ENCODE results near the gene MAPT.

MAPT gene

DNA sequence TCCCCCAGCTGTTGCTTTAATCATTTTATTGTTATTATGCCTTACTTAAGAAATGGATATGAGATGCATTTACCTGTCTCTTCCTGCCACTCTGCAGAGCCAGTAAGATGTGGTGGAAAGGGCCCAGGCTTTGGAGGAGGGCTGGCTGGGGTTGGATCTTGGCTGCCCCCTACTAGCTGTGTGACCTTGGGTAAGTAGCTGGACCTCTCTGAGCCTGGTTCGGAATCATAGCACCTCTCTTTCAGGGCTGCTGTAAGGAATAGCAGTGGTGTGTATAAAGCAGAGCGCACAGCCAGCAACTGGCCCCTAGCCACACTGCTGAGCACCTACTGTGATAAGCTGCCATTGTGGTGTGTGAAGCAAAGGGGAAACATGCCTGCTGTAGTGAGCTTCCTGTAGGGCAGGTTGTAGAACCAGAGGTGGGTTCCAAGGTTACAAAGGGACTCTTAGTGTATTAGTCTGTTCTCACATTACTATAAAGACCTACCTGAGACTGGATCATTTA lies 23.9 kb downstream of the MAPT start:
- Histone ChIP-seq H3K27ac (ENCODE audit: low read length) (no peak overlapping the region), H3K4me3 (ENCODE audit: low read length) (no peak overlapping the region), H3K9ac (ENCODE audit: low read length) (no peak overlapping the region), H3K36me3 (ENCODE audit: control insufficient read depth, low read depth, low read length) (no peaks in the 10 kb centered on the region), H3K4me1 (ENCODE audit: control insufficient read depth, low read depth, low read length) (no peaks in the 10 kb centered on the region), H3K9me3 (ENCODE audit: control insufficient read depth, low read depth, low read length) (no peaks in the 10 kb centered on the region), H3K27me3 (ENCODE audit: control insufficient read depth, insufficient read depth, low read length) (no peaks in the 10 kb centered on the region)

DNA sequence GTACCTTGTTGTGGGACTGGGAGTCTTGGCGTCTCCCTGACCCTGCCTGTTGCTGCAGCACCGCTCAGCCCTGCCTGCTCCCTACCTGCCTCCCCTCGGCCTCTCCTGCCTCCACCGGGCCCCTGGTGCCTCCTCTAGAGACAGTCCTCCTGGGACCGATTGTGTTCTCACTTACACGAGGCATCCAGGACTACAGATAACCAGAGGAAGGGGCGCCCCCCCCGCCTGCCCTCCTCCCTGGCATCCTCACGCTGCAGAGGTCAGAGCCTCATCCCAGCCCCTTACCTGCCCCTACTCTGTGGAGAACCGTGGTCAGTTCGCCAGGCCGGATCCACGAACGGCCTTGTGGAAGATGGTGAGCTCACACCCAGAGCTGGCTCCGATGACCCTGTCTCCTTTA lies 24.8 kb downstream of the MAPT start:
- Histone ChIP-seq H3K27me3 (ENCODE audit: control insufficient read depth, insufficient read depth, low read length) (no peaks in the 10 kb centered on the region), H3K4me3 (ENCODE audit: low read length) (no peak overlapping the region), H3K9ac (ENCODE audit: low read length) (no peak overlapping the region), H3K36me3 (ENCODE audit: control insufficient read depth, low read depth, low read length) (no peaks in the 10 kb centered on the region), H3K27ac (ENCODE audit: low read length) (no peak overlapping the region), H3K4me1 (ENCODE audit: control insufficient read depth, low read depth, low read length) (no peaks in the 10 kb centered on the region), H3K9me3 (ENCODE audit: control insufficient read depth, low read depth, low read length) (no peaks in the 10 kb centered on the region)

DNA sequence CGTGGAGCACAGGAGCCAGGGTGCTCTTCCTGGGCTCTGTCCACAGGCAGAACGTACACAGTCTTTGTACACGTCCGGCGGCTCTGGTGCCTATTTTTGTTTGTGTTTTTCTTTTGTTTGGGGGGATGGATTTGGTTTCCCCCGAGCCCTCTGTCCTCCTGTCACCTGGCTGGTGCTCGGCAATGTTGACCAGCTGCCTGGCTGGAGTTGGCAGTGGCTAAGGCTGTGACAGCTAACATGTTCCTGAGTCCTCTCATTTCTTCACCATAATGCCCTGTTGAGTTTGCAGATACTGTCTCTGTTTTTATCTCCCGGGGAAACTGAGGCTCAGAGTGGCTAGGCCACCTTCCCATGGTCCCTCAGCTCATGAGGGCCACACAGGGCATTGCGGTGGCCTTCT lies 25.7 kb downstream of the MAPT start:
- H3K9ac ChIP-seq (ENCODE audit: low read length), result no peak overlapping the region
- no peaks in the 10 kb centered on the region for H3K9me3 ChIP-seq (ENCODE audit: control insufficient read depth, low read depth, low read length)
- H3K4me3 ChIP-seq (ENCODE audit: low read length), result no peak overlapping the region
- H3K36me3 ChIP-seq (ENCODE audit: control insufficient read depth, low read depth, low read length), result no peaks in the 10 kb centered on the region
- no peaks in the 10 kb centered on the region for H3K4me1 ChIP-seq (ENCODE audit: control insufficient read depth, low read depth, low read length)
- H3K27me3 ChIP-seq (ENCODE audit: control insufficient read depth, insufficient read depth, low read length), result no peaks in the 10 kb centered on the region
- H3K27ac ChIP-seq (ENCODE audit: low read length), result no peak overlapping the region

DNA sequence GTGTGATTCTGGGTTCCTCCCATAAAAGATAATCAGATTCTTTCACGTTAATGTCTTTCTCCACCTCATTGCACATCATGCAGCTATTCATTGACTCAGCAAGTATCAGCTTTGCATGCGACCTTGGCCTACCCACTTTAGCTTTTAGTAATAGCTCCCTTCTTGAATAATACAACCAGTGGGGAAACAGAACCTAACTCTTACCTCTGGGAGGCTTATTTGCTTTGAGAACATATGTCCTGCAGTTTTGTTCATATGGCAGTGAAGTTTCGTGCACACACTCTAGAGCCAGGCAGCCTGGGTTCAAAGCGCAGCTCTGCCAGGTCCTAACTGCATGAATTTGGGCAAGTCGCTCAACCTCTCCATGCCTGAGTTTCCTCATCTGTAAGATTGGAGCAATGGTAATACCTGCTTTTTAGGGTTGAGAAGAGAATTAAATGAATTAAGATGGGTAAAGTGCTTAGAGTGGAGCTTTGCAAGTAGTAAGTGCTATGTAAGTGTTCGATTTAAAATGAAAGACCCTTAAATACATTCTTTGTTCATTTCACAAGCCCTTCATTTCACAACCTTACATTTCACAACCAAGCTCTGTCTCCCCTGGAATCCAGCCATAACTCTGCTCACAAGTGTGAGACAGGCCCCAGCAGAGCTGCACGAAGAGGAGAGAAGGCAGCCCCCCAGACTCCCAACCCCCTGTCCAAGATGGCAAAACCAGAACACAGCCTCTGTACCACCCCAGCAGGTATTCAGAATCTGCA lies 29.3 kb downstream of the MAPT start:
- no peaks in the 10 kb centered on the region for H3K4me1 ChIP-seq (ENCODE audit: control insufficient read depth, low read depth, low read length)
- H3K9ac ChIP-seq (ENCODE audit: low read length), result no peak overlapping the region
- no peak overlapping the region for H3K27ac ChIP-seq (ENCODE audit: low read length)
- no peaks in the 10 kb centered on the region for H3K36me3 ChIP-seq (ENCODE audit: control insufficient read depth, low read depth, low read length)
- H3K4me3 ChIP-seq (ENCODE audit: low read length), result no peak overlapping the region
- no peaks in the 10 kb centered on the region for H3K27me3 ChIP-seq (ENCODE audit: control insufficient read depth, insufficient read depth, low read length)
- H3K9me3 ChIP-seq (ENCODE audit: control insufficient read depth, low read depth, low read length), result no peaks in the 10 kb centered on the region

DNA sequence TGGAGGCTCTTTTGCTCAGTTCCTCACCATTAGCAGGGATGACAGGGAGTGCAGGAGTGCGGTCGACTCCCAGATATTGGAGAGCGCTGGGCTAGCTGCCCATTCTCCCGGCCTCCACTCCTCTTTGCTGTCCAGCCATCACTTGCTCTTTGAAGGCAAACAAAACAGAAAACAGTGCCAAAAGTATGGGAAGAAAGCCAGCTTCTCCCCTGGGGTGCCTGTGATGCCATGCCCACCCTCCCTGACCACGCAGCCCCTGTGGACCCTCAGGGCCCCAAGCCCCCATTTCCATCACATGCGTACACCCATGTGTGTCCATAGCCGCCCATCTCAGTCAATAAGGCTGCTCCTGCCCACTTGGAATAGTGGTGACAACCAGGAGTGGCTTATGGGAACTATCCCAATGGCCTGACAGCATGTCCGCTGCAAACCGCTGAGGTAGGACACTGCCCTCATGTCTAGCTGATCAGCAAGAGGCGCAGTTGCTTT lies 30.0 kb downstream of the MAPT start:
- Histone ChIP-seq H3K36me3 (ENCODE audit: control insufficient read depth, low read depth, low read length) (no peaks in the 10 kb centered on the region), H3K9ac (ENCODE audit: low read length) (no peak overlapping the region), H3K4me3 (ENCODE audit: low read length) (no peak overlapping the region), H3K9me3 (ENCODE audit: control insufficient read depth, low read depth, low read length) (no peaks in the 10 kb centered on the region), H3K27ac (ENCODE audit: low read length) (no peak overlapping the region), H3K27me3 (ENCODE audit: control insufficient read depth, insufficient read depth, low read length) (no peaks in the 10 kb centered on the region), H3K4me1 (ENCODE audit: control insufficient read depth, low read depth, low read length) (no peaks in the 10 kb centered on the region)

DNA sequence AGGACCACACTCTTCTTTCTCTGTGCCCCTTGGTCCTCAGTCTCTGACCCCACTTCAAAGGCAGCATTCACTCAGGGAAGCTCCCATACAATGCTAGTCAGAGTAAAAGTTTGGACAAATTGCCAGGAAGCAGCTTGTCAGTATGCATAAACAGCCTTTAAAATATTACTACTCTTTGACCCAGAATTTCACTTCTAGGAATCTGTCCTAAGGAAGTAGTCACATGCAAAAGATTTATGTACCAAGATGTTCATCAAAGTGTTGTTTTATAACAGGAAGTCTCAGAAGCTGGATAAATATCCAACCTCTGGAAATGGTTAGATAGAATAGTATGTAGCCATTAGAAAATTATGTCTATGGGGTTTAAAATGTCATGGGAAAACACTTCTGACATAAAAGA lies 31.0 kb downstream of the MAPT start:
- Histone ChIP-seq H3K27me3 (ENCODE audit: control insufficient read depth, insufficient read depth, low read length) (no peaks in the 10 kb centered on the region), H3K36me3 (ENCODE audit: control insufficient read depth, low read depth, low read length) (no peaks in the 10 kb centered on the region), H3K9me3 (ENCODE audit: control insufficient read depth, low read depth, low read length) (no peaks in the 10 kb centered on the region), H3K27ac (ENCODE audit: low read length) (no peak overlapping the region), H3K4me3 (ENCODE audit: low read length) (no peak overlapping the region), H3K4me1 (ENCODE audit: control insufficient read depth, low read depth, low read length) (no peaks in the 10 kb centered on the region), H3K9ac (ENCODE audit: low read length) (no peak overlapping the region)

DNA sequence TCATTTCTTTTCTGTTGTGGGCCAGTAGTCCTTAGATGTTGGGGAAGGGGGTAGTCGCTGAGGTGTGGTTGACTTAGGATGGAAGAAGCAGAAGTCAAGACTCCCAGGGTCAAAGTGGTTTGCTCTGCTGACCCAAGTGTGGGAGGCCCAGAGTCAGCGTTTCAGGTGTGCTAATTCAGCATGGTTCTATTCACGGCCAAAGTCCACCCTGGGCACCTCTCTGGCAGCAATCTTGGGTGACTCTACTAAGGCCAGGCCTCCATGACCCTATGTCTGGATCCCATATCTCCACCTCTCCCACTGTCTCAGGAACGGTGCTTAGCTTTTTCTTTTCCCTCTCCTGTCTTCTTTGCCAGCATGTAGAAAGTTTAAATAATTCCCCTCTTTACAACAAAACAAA lies 32.9 kb downstream of the MAPT start:
- Histone ChIP-seq H3K9me3 (ENCODE audit: control insufficient read depth, low read depth, low read length) (no peaks in the 10 kb centered on the region), H3K4me1 (ENCODE audit: control insufficient read depth, low read depth, low read length) (no peaks in the 10 kb centered on the region), H3K27ac (ENCODE audit: low read length) (no peak overlapping the region), H3K9ac (ENCODE audit: low read length) (no peak overlapping the region), H3K4me3 (ENCODE audit: low read length) (no peak overlapping the region), H3K36me3 (ENCODE audit: control insufficient read depth, low read depth, low read length) (no peaks in the 10 kb centered on the region), H3K27me3 (ENCODE audit: control insufficient read depth, insufficient read depth, low read length) (no peaks in the 10 kb centered on the region)

DNA sequence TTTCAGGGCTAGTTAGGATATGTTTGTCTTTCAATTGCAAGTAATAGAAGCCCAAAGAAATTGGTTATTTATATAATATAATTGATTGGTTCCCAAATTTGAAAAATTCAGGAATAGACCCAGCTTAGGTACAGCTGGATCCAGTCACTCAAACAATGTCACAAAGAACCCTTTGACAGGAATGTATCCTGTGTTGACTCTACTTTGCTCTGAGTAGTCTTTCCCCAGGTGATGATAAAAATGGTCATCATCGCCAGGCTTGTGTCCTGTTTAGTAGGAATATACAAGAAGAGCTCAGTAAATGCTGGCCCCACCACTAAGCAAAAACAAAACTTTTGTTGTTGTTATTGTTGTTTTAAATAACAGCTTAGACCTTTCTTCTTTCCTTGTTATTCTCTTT lies 35.0 kb downstream of the MAPT start:
- no peaks in the 10 kb centered on the region for H3K36me3 ChIP-seq (ENCODE audit: control insufficient read depth, low read depth, low read length)
- H3K27me3 ChIP-seq (ENCODE audit: control insufficient read depth, insufficient read depth, low read length), result no peaks in the 10 kb centered on the region
- H3K9ac ChIP-seq (ENCODE audit: low read length), result no peak overlapping the region
- no peak overlapping the region for H3K4me3 ChIP-seq (ENCODE audit: low read length)
- H3K4me1 ChIP-seq (ENCODE audit: control insufficient read depth, low read depth, low read length), result no peaks in the 10 kb centered on the region
- H3K9me3 ChIP-seq (ENCODE audit: control insufficient read depth, low read depth, low read length), result no peaks in the 10 kb centered on the region
- no peak overlapping the region for H3K27ac ChIP-seq (ENCODE audit: low read length)

DNA sequence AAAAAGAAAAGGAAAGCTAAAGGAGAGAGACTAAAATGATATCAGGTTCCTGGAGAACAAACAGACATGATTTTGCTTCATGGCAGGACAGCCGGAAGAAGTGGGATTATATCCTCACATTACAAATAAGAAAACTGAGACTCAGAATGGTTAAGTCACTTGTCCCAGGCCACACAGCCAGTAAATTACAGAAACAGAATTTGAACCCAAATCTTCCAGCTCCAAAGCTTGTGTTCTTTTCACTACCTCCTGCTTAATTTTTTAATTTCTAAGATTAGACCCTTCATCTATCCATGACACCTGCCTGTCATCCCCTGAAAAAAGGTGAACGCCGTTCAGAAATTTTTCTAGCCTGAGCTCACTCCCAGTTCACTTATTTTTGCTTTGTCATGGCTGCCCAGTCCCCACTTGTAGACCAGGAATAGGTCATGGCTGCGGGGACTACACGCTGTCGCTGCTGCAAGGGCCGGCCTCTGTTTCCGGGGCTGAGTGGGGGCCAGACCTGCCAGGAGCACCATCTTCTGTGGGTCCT lies 36.1 kb downstream of the MAPT start:
- H3K4me3 ChIP-seq (ENCODE audit: low read length), result no peak overlapping the region
- no peaks in the 10 kb centered on the region for H3K4me1 ChIP-seq (ENCODE audit: control insufficient read depth, low read depth, low read length)
- H3K9ac ChIP-seq (ENCODE audit: low read length), result no peak overlapping the region
- no peak overlapping the region for H3K27ac ChIP-seq (ENCODE audit: low read length)
- no peaks in the 10 kb centered on the region for H3K36me3 ChIP-seq (ENCODE audit: control insufficient read depth, low read depth, low read length)
- no peaks in the 10 kb centered on the region for H3K27me3 ChIP-seq (ENCODE audit: control insufficient read depth, insufficient read depth, low read length)
- no peaks in the 10 kb centered on the region for H3K9me3 ChIP-seq (ENCODE audit: control insufficient read depth, low read depth, low read length)

DNA sequence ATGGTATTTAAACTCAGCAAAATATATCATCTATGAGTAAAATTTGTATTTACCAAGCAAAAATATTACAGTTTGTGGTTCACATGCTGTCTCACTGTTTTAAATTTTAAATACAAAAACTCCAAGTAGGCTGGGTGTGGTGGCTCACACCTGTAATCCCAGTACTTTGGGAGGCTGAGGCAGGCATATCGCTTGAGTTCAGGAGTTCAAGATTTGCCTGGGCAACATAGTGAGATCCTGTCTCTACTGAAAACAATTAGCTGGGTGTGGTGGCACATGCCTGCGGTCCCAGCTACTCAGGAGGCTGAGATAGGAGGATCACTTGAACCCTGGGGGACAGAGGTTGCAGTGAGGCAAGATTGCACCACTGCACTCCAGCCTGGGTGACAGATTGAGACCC lies 37.3 kb downstream of the MAPT start:
- Histone ChIP-seq H3K9me3 (ENCODE audit: control insufficient read depth, low read depth, low read length) (no peaks in the 10 kb centered on the region), H3K27me3 (ENCODE audit: control insufficient read depth, insufficient read depth, low read length) (no peaks in the 10 kb centered on the region), H3K36me3 (ENCODE audit: control insufficient read depth, low read depth, low read length) (no peaks in the 10 kb centered on the region), H3K9ac (ENCODE audit: low read length) (no peak overlapping the region), H3K4me3 (ENCODE audit: low read length) (no peak overlapping the region), H3K4me1 (ENCODE audit: control insufficient read depth, low read depth, low read length) (no peaks in the 10 kb centered on the region), H3K27ac (ENCODE audit: low read length) (no peak overlapping the region)

DNA sequence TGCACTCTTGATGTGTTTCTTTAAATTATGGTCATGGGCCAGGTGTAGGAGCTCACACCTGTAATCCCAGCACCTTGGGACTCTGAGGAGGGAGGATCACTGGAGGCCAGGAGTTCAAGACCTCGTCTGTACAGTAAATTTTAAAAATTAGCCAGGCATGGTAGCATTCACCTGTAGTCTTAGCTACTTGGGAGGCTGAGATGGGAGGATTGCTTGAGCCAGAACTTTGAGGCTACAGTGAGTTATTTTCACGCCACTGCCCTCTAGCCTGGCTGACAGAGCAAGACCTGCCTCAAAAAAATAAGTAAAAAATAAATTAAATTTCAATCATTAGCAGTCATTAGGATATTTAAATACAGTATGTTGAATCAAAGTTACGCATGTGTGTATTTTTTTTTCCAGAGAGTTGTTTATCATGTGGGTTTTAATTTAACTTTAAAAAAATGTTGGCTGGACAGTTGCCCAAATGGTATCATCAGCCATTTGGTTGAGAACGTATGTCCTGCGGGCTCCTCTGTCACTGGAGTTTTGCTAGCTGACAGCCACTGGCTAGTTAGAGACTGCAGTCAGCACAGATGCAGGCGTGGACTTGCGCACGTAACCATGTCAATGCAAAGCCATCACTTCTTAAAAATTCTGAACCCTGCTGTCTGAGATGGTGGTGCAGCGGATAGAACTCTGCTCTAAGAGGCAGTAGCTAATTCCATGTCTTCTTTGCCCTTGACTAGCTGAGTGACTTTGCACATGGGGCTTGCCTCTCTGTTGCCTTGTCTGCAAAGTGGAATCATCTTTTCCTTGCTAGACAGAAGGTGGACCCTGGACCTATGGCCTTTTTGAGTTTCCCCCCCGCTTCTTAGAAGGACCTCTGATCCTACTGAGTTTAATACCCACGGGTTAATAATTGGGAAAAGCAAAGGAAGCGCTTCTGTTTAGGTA lies 40.0 kb downstream of the MAPT start:
- Histone ChIP-seq H3K36me3 (ENCODE audit: control insufficient read depth, low read depth, low read length) (no peaks in the 10 kb centered on the region), H3K9ac (ENCODE audit: low read length) (no peak overlapping the region), H3K27me3 (ENCODE audit: control insufficient read depth, insufficient read depth, low read length) (no peaks in the 10 kb centered on the region), H3K9me3 (ENCODE audit: control insufficient read depth, low read depth, low read length) (no peaks in the 10 kb centered on the region), H3K4me1 (ENCODE audit: control insufficient read depth, low read depth, low read length) (no peaks in the 10 kb centered on the region), H3K4me3 (ENCODE audit: low read length) (no peak overlapping the region), H3K27ac (ENCODE audit: low read length) (no peak overlapping the region)
